Mucosa of rectum (tissue), 2 donors: ENCODE measurements around the gene PKD2L2.

Source experiments
- H3K27ac ChIP-seq, 2 donors: one replicate each; pipeline ENCODE4 v1.7.0; 2013; ENCODE audit warnings: inconsistent platforms in 2 of 2, low read depth in 2 of 2, low read length in 2 of 2
- H3K27me3 ChIP-seq, 2 donors: one replicate each; pipeline ENCODE4 v1.7.0; 2013; ENCODE audit warnings: low read length in 2 of 2; ENCODE audit not compliant: control insufficient read depth in 2 of 2, insufficient read depth in 2 of 2
- H3K36me3 ChIP-seq, 2 donors: one replicate each; pipeline ENCODE4 v1.7.0; 2013; ENCODE audit warnings: low read length in 2 of 2; ENCODE audit not compliant: control insufficient read depth in 2 of 2, insufficient read depth in 2 of 2
- H3K4me1 ChIP-seq, 2 donors: one replicate each; pipeline ENCODE4 v1.7.0; 2013; ENCODE audit warnings: low read length in 2 of 2, mild to moderate bottlenecking in 1 of 2; ENCODE audit not compliant: control insufficient read depth in 2 of 2, insufficient read depth in 2 of 2
- H3K4me3 ChIP-seq, 2 donors: one replicate each; pipeline ENCODE4 v1.7.0; 2013; ENCODE audit warnings: low read length in 2 of 2
- H3K9ac ChIP-seq, 2 donors: one replicate each; pipeline ENCODE4 v1.7.0; 2013; ENCODE audit warnings: low read length in 2 of 2, low read depth in 1 of 2, mild to moderate bottlenecking in 1 of 2
- H3K9me3 ChIP-seq, 2 donors: one replicate each; pipeline ENCODE4 v1.7.0; 2013; ENCODE audit warnings: low read length in 2 of 2; ENCODE audit not compliant: control insufficient read depth in 2 of 2
- donor health status: healthy.
- donor health status: Normal muscosa, but diverticular disease.

The PKD2L2 gene

GRCh38 chr5:137887831-137888230, 1.4 kb upstream of the PKD2L2 start:
- Histone ChIP-seq H3K9ac (no peak overlapping the region), H3K36me3 (no peaks in the 10 kb centered on the region), H3K27me3 (no peaks in the 10 kb centered on the region), H3K9me3 (no peaks in the 10 kb centered on the region), H3K4me3 (no peak overlapping the region), H3K4me1 (peaks cover 0 to 2% of the 10 kb centered on the region in 2 donors), H3K27ac (no peak overlapping the region)

GRCh38 chr5:137888466-137888862, 793 bp upstream of the PKD2L2 start:
- H3K27ac ChIP-seq, result peak overlapping the region in 1 of 2 donors; percentile 80
- peaks cover 0 to 2% of the 10 kb centered on the region in 2 donors for H3K4me1 ChIP-seq
- H3K36me3 ChIP-seq, result no peaks in the 10 kb centered on the region
- peak overlapping the region; percentile 65 to 69 for H3K9ac ChIP-seq
- peak overlapping the region in 1 of 2 donors; percentile 81 for H3K4me3 ChIP-seq
- H3K9me3 ChIP-seq, result no peaks in the 10 kb centered on the region
- no peaks in the 10 kb centered on the region for H3K27me3 ChIP-seq

- Histone ChIP-seq H3K9me3 (no peaks in the 10 kb centered on the region), H3K27ac (no peak overlapping the region), H3K4me1 (peaks cover 0 to 2% of the 10 kb centered on the region in 2 donors), H3K4me3 (no peak overlapping the region), H3K36me3 (no peaks in the 10 kb centered on the region), H3K27me3 (no peaks in the 10 kb centered on the region), H3K9ac (no peak overlapping the region)
Observed at GRCh38 chr5:137890845-137891244, 1.6 kb downstream of the PKD2L2 start.

GRCh38 chr5:137891849-137892248, 2.6 kb downstream of the PKD2L2 start:
- H3K4me3 ChIP-seq, result no peak overlapping the region
- no peak overlapping the region for H3K27ac ChIP-seq
- H3K9me3 ChIP-seq, result no peaks in the 10 kb centered on the region
- no peaks in the 10 kb centered on the region for H3K36me3 ChIP-seq
- no peak overlapping the region for H3K9ac ChIP-seq
- no peaks in the 10 kb centered on the region for H3K27me3 ChIP-seq
- peaks cover 0 to 2% of the 10 kb centered on the region in 2 donors for H3K4me1 ChIP-seq

- no peaks in the 10 kb centered on the region for H3K36me3 ChIP-seq
- no peak overlapping the region for H3K27ac ChIP-seq
- H3K4me3 ChIP-seq, result no peak overlapping the region
- no peak overlapping the region for H3K9ac ChIP-seq
- no peaks in the 10 kb centered on the region for H3K27me3 ChIP-seq
- H3K9me3 ChIP-seq, result no peaks in the 10 kb centered on the region
- H3K4me1 ChIP-seq, result no peaks in the 10 kb centered on the region
Observed at GRCh38 chr5:137894586-137894985, 5.3 kb downstream of the PKD2L2 start.

- H3K36me3 ChIP-seq, result no peaks in the 10 kb centered on the region
- H3K27ac ChIP-seq, result no peak overlapping the region
- no peaks in the 10 kb centered on the region for H3K27me3 ChIP-seq
- H3K4me3 ChIP-seq, result no peak overlapping the region
- no peaks in the 10 kb centered on the region for H3K9me3 ChIP-seq
- no peaks in the 10 kb centered on the region for H3K4me1 ChIP-seq
- H3K9ac ChIP-seq, result no peak overlapping the region
Observed at GRCh38 chr5:137896560-137896959, 7.3 kb downstream of the PKD2L2 start.

- Histone ChIP-seq H3K36me3 (no peaks in the 10 kb centered on the region), H3K4me3 (no peak overlapping the region), H3K27me3 (no peaks in the 10 kb centered on the region), H3K4me1 (no peaks in the 10 kb centered on the region), H3K9ac (no peak overlapping the region), H3K9me3 (no peaks in the 10 kb centered on the region), H3K27ac (no peak overlapping the region)
Observed at GRCh38 chr5:137899493-137899892, 10.2 kb downstream of the PKD2L2 start.

GRCh38 chr5:137901011-137901817, 12.0 kb downstream of the PKD2L2 start:
- Histone ChIP-seq H3K36me3 (no peaks in the 10 kb centered on the region), H3K4me3 (no peak overlapping the region), H3K4me1 (no peaks in the 10 kb centered on the region), H3K9ac (no peak overlapping the region), H3K27me3 (no peaks in the 10 kb centered on the region), H3K27ac (no peak overlapping the region), H3K9me3 (no peaks in the 10 kb centered on the region)

GRCh38 chr5:137902408-137903133, 13.3 kb downstream of the PKD2L2 start:
- Histone ChIP-seq H3K4me1 (no peaks in the 10 kb centered on the region), H3K9me3 (no peaks in the 10 kb centered on the region), H3K36me3 (no peaks in the 10 kb centered on the region), H3K27me3 (no peaks in the 10 kb centered on the region), H3K4me3 (no peak overlapping the region), H3K27ac (no peak overlapping the region), H3K9ac (no peak overlapping the region)

GRCh38 chr5:137914758-137915157, 25.5 kb downstream of the PKD2L2 start:
- Histone ChIP-seq H3K27me3 (no peaks in the 10 kb centered on the region), H3K9ac (no peak overlapping the region), H3K4me1 (no peaks in the 10 kb centered on the region), H3K27ac (no peak overlapping the region), H3K36me3 (no peaks in the 10 kb centered on the region), H3K4me3 (no peak overlapping the region), H3K9me3 (peaks cover 0 to 2% of the 10 kb centered on the region in 2 donors)
